MCF 10A (cell line): ENCODE results near the gene COX6B2. TPM values are rescaled to one million over a fixed set of nuclear protein-coding genes. Genes with fewer than 3 reads are reported as not detected.
A peak's percentile ranks its signal among the peaks of the same experiment; 100 is the strongest.

Source experiments
- BruUV-seq: library from RNA; stranded (reverse); fragments of 400-500 nt; replicated peaks from 2 replicates; lab custom pipeline; 2021; lab: Mats Ljungman, UMichigan
- CTCF ChIA-PET: fragments of 300-600 bp; sonication (Branson Sonifier 250); formaldehyde crosslinking; extraction: SDS; loops from one replicate; lab custom pipeline; 2021; ENCODE audit warnings: antibody characterized with exemption, inconsistent platforms; lab: Yijun Ruan, JAX
- POLR2A ChIA-PET: fragments of 300-600, 350-650 bp; sonication (Branson Sonifier 250); formaldehyde crosslinking; extraction: SDS; loops from one replicate; lab custom pipeline; 2020; ENCODE audit warnings: antibody characterized with exemption, inconsistent platforms; lab: Yijun Ruan, JAX
- DNase-seq: peaks from one replicate; pipeline ENCODE4 v3.0.0-alpha.2; 2018; ENCODE audit not compliant: unreplicated experiment
- H3K27ac Mint-ChIP-seq: one replicate; pipeline ENCODE4 v1.8.0; 2022; ENCODE audit warnings: mild to moderate bottlenecking, low read depth, mixed read lengths; ENCODE audit not compliant: unreplicated experiment
- H3K27me3 Mint-ChIP-seq: one replicate; pipeline ENCODE4 v1.8.0; 2022; ENCODE audit warnings: mixed read lengths; ENCODE audit not compliant: insufficient read depth, unreplicated experiment
- H3K36me3 Mint-ChIP-seq: one replicate; pipeline ENCODE4 v1.8.0; 2022; ENCODE audit warnings: mild to moderate bottlenecking, moderate library complexity, mixed read lengths; ENCODE audit not compliant: insufficient read depth, unreplicated experiment
- H3K4me1 Mint-ChIP-seq: one replicate; pipeline ENCODE4 v1.8.0; 2022; ENCODE audit warnings: mixed read lengths; ENCODE audit not compliant: insufficient read depth, unreplicated experiment
- H3K4me3 Mint-ChIP-seq: one replicate; pipeline ENCODE4 v1.8.0; 2022; ENCODE audit warnings: mild to moderate bottlenecking, moderate library complexity, mixed read lengths; ENCODE audit not compliant: unreplicated experiment
- H3K9me3 Mint-ChIP-seq: one replicate; pipeline ENCODE4 v1.8.0; 2022; ENCODE audit warnings: mixed read lengths; ENCODE audit not compliant: unreplicated experiment
- intact Hi-C: fragments of 100-400 bp; cut with micrococcal nuclease; formaldehyde crosslinking; loops from 2 replicates; pipeline ENCODE4 v1.14.1; 2022
- total RNA-seq: library from RNA; stranded (reverse); gene quantifications from 2 replicates; pipeline ENCODE4 v1.2.3, GENCODE V29; 2022
- TF ChIP-seq, protein P1 (sequence below): fragments of 200-600 bp; IDR thresholded peaks from one replicate; pipeline ENCODE4 v1.8.0; 2022; ENCODE audit warnings: antibody characterized with exemption, mild to moderate bottlenecking; ENCODE audit not compliant: unreplicated experiment

COX6B2 gene
- total RNA-seq, 1 experiment from 2014 or later = 0.33 TPM

GRCh38 chr19:55368701-55369563 lies 14.4 kb upstream of the COX6B2 start:
- BruUV-seq = no TSS peak
- intact Hi-C loops = no loop called here
- peaks cover 20% of the 10 kb centered on the region for H3K4me1 Mint-ChIP-seq
- POLR2A ChIA-PET = interaction anchor here (0.7 to 2.5 kb wide), 4 partner anchors 15 to 30 kb away, joined by 3 to 10 read pairs (median 4); partner anchors contain the start of genes KMT5C and TMEM238
- CTCF ChIA-PET = interaction anchor here (0.5 to 1.3 kb wide), 9 partner anchors 12 to 325 kb away, joined by 3 to 5 read pairs (median 3); no protein-coding TSS in a partner anchor
- TF ChIP-seq, protein P1, sequence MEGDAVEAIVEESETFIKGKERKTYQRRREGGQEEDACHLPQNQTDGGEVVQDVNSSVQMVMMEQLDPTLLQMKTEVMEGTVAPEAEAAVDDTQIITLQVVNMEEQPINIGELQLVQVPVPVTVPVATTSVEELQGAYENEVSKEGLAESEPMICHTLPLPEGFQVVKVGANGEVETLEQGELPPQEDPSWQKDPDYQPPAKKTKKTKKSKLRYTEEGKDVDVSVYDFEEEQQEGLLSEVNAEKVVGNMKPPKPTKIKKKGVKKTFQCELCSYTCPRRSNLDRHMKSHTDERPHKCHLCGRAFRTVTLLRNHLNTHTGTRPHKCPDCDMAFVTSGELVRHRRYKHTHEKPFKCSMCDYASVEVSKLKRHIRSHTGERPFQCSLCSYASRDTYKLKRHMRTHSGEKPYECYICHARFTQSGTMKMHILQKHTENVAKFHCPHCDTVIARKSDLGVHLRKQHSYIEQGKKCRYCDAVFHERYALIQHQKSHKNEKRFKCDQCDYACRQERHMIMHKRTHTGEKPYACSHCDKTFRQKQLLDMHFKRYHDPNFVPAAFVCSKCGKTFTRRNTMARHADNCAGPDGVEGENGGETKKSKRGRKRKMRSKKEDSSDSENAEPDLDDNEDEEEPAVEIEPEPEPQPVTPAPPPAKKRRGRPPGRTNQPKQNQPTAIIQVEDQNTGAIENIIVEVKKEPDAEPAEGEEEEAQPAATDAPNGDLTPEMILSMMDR = no peak
- H3K9me3 Mint-ChIP-seq = no peaks in the 10 kb centered on the region
- peak; percentile 46 for DNase-seq
- peaks cover 10% of the 10 kb centered on the region for H3K36me3 Mint-ChIP-seq
- peaks cover 24% of the 10 kb centered on the region for H3K27me3 Mint-ChIP-seq
- H3K4me3 Mint-ChIP-seq = peak overlapping the region; percentile 41
- no peak overlapping the region for H3K27ac Mint-ChIP-seq

- H3K9me3 Mint-ChIP-seq = no peaks in the 10 kb centered on the region
- intact Hi-C loops = no loop called here
- ChIA-PET POLR2A (interaction anchor here (0.7 to 2.5 kb wide), 3 partner anchors 16 to 29 kb away, joined by 3 to 10 read pairs (median 5); partner anchors contain the start of genes KMT5C and TMEM238), CTCF (interaction anchor here (0.6 to 1.3 kb wide), 3 partner anchors 15 to 209 kb away, joined by 3 to 5 read pairs (median 5); no protein-coding TSS in a partner anchor)
- peaks cover 15% of the 10 kb centered on the region for H3K4me1 Mint-ChIP-seq
- no TSS peak for BruUV-seq
- no peak for DNase-seq
- no peak overlapping the region for H3K27ac Mint-ChIP-seq
- H3K36me3 Mint-ChIP-seq = peaks cover 10% of the 10 kb centered on the region
- TF ChIP-seq, protein P1 = no peak
- no peak overlapping the region for H3K4me3 Mint-ChIP-seq
- peaks cover 17% of the 10 kb centered on the region for H3K27me3 Mint-ChIP-seq
Measured at GRCh38 chr19:55368106-55368505, 13.6 kb upstream of the COX6B2 start.

- intact Hi-C loops = no loop called here
- no peak overlapping the region for H3K27ac Mint-ChIP-seq
Measured at GRCh38 chr19:55366790-55367189, 12.3 kb upstream of the COX6B2 start.

More at GRCh38 chr19:55366790-55367189, 12.3 kb upstream of the COX6B2 start:
- CTCF ChIA-PET = interaction anchor here (0.5 to 1.4 kb wide), 4 partner anchors 14 to 226 kb away, joined by 3 to 6 read pairs (median 4); partner anchors contain the start of gene TMEM238
- Mint-ChIP-seq H3K4me3 (no peak overlapping the region), H3K9me3 (no peaks in the 10 kb centered on the region), H3K27me3 (peaks cover 17% of the 10 kb centered on the region), H3K36me3 (peaks cover 10% of the 10 kb centered on the region), H3K4me1 (peaks cover 15% of the 10 kb centered on the region)
- TF ChIP-seq, protein P1 = no peak
- BruUV-seq = no TSS peak
- no peak for DNase-seq
- POLR2A ChIA-PET = interaction anchor here (0.6 to 1.1 kb wide), 2 partner anchors 11 to 74 kb away, joined by 3 to 4 read pairs; no protein-coding TSS in a partner anchor
